HG03039 (cell line): ENCODE results near the gene AKAP17A.
"Not testable (repeated sequence)": the region's sequence is repeated elsewhere in the genome, so short reads cannot be mapped to it uniquely, and the experiment has no call there.

Experiments used
- ATAC-seq: cut with Tn5 transposase; IDR thresholded peaks from one replicate; pipeline ENCODE4 v1.9.1; 2021; ENCODE audit warnings: mild to moderate bottlenecking, moderate library complexity; ENCODE audit not compliant: unreplicated experiment

AKAP17A gene

DNA sequence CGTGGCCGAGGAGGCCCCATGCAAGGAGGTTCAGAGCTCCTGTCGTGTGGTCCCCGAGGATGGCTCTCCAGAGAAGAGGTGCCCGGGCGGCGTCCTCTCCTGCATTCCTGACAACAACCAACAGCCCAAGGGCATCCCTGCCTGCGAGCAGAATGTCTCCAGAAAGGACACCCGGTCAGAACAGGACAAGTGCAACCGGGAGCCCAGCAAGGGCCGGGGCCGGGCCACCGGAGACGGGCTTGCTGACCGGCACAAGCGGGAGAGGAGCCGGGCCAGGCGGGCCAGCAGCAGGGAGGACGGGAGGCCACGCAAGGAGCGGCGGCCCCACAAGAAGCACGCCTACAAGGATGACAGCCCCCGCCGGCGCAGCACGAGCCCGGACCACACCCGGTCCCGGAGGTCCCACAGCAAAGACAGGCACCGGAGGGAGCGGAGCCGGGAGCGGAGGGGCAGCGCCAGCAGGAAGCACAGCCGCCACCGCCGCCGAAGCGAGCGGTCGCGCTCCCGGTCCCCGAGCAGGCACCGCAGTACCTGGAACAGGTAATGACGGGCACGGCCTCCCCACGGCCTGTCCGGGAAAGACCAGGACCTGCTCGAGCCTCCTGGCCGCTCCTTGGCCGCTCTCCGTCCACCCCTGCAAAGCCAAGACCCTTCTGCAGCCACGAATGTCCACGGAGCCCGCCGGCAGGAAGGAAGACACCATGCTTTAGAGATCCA lies 9.8 kb downstream of the AKAP17A start:
- no peak for ATAC-seq

DNA sequence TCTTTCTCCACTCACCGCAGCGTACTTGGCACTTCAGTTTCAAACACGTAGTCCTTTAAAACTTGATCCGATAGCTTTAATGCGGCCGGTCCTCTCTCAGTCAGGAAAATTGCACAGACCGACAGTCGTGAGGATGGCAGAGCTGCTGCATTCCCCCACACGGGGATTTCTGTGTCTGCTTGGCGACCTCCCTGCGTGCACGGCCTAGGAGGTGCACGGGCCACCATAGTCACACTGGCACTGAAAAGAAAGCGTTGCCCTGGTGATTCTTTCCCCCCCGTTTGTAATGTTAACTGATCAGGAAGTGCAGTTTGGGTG lies 10.3 kb downstream of the AKAP17A start:
- no peak for ATAC-seq

DNA sequence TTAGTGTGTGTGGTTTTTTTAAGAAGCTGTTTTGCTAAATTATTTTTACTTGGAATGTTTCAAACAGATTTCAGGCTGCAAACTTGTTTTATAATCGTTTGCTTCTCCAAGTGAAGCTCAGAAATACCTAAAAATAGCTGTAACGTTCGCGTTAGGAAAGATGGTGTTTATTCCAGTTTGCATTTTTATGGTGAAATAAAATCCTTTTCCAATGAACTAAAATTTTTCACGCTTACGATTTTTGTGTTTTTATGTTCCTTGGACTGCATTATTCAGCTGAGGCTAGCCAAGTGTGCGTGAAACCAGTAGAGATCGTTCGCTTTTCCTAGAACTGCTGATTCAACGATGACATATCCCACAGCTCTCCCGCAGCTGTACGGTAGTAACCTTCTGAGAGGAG lies 10.9 kb downstream of the AKAP17A start:
- no peak for ATAC-seq

DNA sequence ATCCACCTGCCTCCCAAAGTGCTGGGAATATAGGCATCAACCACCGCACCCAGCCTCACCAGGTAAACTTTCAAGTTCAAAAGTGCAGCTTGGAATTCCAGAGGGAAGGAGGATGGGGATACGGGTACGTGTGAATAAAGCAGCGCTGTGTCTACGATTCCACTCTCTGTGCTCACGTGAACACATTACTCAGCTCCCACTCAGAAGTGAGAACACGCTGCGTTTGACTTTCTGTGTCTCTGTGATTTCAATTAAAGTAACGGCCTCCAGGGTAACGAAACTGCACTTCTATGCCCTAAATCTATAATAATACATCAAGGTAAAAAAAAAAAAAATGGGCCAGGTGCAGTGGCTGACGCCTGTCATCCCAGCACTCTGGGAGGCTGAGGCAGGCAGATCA lies 15.1 kb downstream of the AKAP17A start:
- no peak for ATAC-seq

DNA sequence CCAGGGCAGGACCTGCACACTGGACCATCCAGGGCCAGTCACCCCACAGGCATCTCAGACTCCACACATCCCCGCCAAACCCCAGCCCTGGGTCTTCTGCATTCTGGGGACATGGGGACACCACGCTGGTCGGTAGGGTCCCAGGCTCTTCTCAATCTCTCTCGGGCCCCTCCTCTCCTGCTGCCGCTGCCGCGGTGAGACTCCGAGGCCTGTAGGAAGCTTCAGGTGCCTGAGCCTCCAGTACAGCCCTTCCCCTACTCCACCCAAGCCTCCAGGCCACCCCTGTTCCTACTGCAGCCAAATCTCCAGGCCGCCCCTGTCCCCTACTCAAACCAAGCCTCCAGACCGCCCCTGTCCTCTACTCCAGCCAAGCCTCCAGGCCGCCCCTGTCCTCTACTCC lies 17.9 kb downstream of the AKAP17A start:
- ATAC-seq = no peak

DNA sequence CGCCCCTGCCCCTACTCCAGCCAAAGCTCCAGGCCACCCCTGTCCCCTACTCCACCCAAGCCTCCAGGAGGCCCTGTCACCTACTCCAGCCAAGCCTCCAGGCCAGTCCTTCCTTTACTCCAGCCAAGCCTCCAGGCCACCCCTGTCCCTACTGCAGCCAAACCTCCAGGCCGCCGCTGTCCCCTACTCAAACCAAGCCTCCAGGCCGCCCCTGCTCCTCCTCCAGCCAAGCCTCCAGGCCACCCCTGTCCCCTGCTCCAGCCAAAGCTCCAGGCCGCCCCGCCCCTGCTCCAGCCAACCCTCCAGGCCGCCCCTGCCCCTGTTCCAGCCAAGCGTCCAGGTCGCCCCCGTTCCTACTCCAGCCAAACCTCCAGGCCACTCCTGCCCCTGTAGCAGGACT lies 18.4 kb downstream of the AKAP17A start:
- no peak for ATAC-seq

DNA sequence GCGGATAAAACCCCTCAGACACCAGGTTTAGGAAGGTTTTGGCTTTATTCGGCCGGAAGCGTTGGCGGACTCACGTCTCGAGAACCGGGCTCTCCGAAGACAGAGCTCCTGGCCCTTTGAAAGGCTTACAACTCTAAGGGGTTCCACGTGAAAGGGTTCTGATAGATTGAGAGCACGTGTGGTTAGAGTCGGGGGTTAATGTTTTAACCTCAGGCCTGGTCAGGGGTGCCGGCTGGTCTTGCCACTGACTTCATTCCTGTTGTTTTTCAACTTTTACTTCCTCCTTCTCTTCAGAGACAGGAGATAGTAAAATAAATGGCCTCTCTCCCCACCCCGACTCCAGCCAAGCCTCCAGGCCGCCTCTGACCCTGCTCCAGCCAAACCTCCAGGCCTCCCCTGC lies 18.8 kb downstream of the AKAP17A start:
- no peak for ATAC-seq

DNA sequence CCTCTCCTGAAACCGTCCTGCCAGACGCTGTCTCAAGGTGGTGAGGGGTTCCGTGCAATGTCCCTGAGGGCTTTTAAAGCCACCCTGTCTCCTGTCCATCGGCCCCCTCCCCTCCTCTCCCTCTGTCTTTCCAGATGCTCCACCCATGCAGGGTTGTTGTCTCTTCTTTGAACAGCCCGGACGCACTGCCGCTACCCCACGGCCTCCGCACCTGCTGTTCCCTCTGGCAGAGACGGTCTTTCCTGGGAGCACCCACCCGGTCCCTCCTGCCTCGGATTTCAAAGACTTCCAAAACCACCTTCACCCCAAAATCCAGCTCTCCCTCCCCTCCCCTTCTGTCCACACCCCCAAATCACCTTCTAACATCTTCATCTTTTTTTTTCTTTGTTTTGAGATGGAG lies 19.3 kb downstream of the AKAP17A start:
- ATAC-seq = no peak

DNA sequence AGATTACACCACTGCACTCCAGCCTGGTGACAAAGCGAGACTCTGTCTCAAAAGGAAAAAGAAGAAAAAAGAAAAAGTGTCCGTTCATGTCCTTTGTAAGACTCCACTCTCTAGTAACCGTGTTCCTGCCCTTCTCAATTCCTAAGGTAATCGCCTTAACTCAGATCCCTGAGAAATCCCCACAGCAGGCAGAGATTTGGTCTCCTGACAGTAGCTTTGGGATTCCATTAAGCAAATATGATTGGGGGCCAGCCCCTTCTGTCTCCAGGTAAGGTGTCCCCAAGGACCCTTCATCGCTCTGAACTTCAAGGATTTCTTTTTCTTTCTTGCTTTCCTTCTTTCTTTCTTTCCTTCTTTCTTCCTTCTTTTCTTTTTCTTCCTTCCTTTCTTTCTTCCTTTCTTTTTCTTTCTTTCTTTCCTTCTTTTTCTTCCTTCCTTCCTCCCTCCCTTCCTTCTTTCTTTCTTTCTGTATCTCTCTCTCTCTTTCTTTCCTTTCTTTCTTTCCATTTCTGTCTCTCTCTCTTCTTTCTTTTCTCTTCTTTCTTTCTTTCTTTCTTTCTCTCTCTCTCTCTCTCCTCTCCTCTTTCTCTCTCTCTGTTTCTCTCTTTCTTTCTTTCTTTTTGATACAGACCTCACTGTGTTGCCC lies 21.4 kb downstream of the AKAP17A start:
- ATAC-seq = no peak

DNA sequence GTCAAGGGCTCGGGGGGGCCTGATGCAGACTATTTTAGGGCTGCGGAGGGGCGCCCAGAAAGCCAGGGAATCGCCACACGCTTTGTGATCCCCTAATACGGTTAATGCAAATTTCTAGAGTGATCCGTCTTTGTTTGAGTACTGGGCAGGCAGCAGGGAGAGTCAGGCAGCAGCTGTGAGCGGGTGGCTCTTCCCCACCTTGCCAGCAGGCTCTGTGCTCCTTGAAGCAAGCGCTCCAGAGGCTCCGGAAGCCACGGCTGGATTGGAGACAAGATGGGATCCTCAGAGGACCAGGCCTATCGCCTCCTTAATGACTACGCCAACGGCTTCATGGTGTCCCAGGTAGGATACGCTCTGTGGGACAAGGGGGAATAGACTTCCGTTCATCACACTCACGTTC lies 23.5 kb downstream of the AKAP17A start, which contains the start of gene ASMT:
Gene ASMT, plus strand, starts transcription at position 133 of the 400 bp plus-strand sequence. Its CDS starts 141 bp downstream, at position 274.
- no peak for ATAC-seq

DNA sequence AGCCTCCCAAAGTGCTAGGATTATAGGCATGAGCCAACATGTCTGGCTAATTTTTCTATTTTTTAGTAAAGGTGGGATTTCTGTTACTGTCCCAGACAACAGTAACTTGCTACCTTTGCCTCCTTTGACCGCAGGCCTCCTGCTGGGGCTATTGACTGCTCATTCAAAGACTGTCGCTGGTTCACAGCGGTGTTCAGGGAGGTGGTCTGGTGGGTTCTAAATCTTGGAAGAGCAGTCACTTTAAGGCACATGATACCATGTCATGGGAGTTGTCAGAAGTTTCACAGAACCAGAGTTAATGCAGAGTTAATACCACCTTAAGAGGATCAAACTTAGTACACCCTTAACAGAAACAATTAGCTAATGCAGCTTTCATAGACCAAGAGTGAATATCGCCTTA lies 27.3 kb downstream of the AKAP17A start:
- ATAC-seq = no peak

DNA sequence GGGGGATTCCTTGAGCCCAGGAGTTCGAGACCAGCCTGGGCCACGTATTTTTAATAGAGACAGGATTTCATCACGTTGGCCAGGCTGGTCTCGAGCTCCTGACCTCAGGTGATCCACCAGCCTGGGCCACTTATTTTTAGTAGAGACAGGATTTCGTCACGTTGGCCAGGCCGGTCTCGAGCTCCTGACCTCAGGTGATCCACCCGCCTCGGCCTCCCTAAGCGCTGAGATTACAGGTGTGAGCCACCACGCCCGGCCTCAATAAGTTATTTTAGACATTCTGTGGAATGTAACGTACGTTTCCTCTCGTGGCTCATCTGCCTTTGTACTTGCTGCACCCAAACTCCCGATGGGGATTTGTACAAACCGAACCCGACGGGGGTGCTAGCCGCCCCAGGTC lies 32.3 kb downstream of the AKAP17A start:
- ATAC-seq = no peak

DNA sequence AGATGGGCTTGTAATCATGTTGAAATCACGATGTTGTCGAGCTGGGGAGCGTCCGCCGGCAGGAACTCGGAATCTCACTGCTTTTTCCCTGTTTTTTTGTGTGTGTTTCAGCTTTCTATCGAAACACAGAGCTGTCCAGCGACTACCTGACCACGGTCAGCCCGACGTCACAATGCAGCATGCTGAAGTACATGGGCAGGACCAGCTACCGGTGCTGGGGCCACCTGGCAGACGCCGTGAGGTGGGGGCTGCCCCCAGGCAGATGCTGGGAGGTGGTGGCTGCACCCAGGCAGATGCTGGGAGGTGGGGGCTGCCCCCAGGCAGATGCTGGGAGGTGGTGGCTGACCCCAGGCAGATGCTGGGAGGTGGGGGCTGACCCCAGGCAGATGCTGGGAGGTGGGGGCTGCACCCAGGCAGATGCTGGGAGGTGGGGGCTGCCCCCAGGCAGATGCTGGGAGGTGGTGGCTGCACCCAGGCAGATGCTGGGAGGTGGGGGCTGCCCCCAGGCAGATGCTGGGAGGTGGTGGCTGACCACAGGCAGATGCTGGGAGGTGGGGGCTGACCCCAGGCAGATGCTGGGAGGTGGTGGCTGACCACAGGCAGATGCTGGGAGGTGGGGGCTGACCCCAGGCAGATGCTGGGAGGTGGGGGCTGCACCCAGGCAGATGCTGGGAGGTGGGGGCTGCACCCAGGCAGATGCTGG lies 32.9 kb downstream of the AKAP17A start:
- ATAC-seq = not testable (repeated sequence)

DNA sequence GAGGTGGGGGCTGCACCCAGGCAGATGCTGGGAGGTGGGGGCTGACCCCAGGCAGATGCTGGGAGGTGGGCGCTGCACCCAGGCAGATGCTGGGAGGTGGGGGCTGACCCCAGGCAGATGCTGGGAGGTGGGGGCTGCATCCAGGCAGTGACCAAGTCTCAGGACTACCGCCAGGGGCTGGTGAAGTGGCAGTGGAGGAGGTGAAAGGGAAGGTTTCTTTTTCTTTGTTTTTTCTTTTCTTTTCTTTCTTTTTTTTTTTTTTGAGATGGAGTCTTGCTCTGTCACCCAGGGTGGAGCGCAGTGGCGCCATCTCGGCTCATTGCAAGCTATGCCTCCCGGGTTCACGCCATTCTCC lies 33.4 kb downstream of the AKAP17A start:
- not testable (repeated sequence) for ATAC-seq

DNA sequence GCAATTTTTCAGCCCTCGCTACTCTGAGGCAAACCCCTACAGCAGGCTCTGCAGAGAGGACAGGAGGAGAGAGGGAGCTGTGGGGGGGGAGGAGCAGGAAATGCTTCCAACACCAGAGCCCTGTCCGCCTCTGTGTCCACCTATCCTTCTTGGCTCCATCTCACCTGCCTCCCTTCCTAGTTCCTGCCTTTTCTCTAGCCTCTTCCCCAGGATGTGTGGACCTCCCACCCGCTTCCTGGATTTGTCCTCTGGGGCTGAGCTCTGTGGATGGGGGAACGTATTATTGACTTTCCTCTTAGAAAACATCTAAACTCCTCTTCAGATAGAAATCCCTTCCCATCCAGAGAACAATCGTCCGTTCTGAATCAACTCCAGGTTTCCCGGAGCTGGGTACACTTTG lies 37.8 kb downstream of the AKAP17A start:
- ATAC-seq = no peak

DNA sequence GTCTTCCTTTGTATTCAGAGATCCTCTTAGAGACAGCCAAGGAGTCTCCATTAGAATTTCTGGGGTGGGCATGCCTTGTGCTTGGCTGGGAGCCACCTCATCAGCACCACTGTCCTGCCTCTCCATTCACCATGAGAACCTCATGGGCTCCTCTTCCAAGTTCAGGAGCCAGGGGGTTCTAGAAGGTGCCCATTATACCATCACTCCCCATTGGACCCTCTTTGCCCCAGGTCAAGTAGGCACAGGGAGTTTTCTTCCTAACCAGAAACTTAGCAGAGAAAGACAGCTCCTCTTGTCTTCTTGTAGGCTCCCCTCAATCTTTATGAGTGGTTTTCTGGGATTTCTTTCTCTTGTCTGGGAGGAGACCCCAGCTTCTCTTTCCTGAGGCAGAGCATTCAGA lies 54.6 kb downstream of the AKAP17A start:
- no peak for ATAC-seq

DNA sequence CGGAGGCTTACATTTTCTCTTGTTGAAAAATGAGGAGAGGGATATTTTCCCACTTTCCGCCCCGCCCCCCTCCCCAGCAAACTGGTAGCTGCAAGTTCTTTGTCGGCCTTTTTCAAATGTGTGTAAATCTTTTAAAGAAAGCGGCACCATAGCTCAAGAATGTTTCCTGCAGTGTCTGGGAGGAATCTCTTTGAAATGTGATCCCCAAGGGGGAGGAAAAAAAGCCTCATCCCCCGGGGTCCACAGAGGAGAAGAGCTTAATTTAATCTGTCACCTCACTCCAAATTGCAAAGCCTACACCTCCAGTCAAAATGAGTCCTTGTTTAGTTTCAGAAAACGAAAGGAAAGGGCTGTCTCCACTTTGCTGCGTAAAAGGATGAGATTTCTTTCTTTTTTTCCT lies 58.2 kb downstream of the AKAP17A start:
- ATAC-seq = no peak
